ENCODE measurements around the gene KCNAB1. TPM values are rescaled to one million over a fixed set of nuclear protein-coding genes. Genes with fewer than 3 reads are reported as not detected.

Gene KCNAB1
- total RNA-seq, 1 experiment from 2014 or later, result not detected

- peaks cover 15 to 46% of the 10 kb centered on the region in 2 experiments for H3K36me3 ChIP-seq (ENCODE audit: control insufficient read depth in 1 of 2, insufficient read depth in 2 of 2, low read length in 2 of 2)
- H3K9me2 ChIP-seq (ENCODE audit: insufficient read depth), result no peaks in the 10 kb centered on the region
- H4K20me1 ChIP-seq (ENCODE audit: insufficient read depth), result no peaks in the 10 kb centered on the region
- DNase-seq (ENCODE audit: low read depth, low spot score) (no peak), ATAC-seq (no peak)
- H3K27ac ChIP-seq (ENCODE audit: low read depth, low read length), result no peak overlapping the region
- no peak overlapping the region for H3K4me3 ChIP-seq (replicated peaks in 1 of 2; ENCODE audit: low read depth in 1 of 2, low read length in 2 of 2)
- ChIA-PET CTCF (no interaction called here), RAD21 (ENCODE audit: low non-redundant PET in 1 of 2, low total read pairs in 2 of 2, uncharacterized antibody in 2 of 2, unreplicated experiment in 2 of 2) (no interaction called here), POLR2A (no interaction called here)
- TF ChIP-seq EGR1 (IDR thresholded peaks at IDR 0.05; ENCODE audit: low read depth), result no peak
- no peak for TF ChIP-seq CEBPB (IDR thresholded peaks at IDR 0.05; ENCODE audit: low read depth)
- TF ChIP-seq FOSL1 (IDR thresholded peaks at IDR 0.05; ENCODE audit: low read depth), result no peak
- no peak for TF ChIP-seq POLR2A (IDR thresholded peaks at IDR 0.05; ENCODE audit: borderline replicate concordance, extremely low read depth, insufficient read depth, insufficient read length)
- no peak for TF ChIP-seq ZFX (IDR thresholded peaks at IDR 0.05)
- no peak for TF ChIP-seq ELF1 (IDR thresholded peaks at IDR 0.05; ENCODE audit: borderline replicate concordance, low read depth)
- TF ChIP-seq TCF7L2 (IDR thresholded peaks at IDR 0.05; ENCODE audit: borderline replicate concordance, extremely low read depth, insufficient read depth, insufficient read length), result no peak
- TF ChIP-seq CBX3 (IDR thresholded peaks at IDR 0.05; ENCODE audit: low read depth), result no peak
- TF ChIP-seq MAX (IDR thresholded peaks at IDR 0.05), result no peak
- TF ChIP-seq ZNF274 (IDR thresholded peaks at IDR 0.05; ENCODE audit: low read depth, low read length), result no peak
- no peak for TF ChIP-seq SIN3A (IDR thresholded peaks at IDR 0.05; ENCODE audit: low read depth)
- TF ChIP-seq RAD21 (IDR thresholded peaks at IDR 0.05; ENCODE audit: low read depth), result no peak
- no peak for TF ChIP-seq POLR2AphosphoS5 (IDR thresholded peaks at IDR 0.05; ENCODE audit: low read depth, low read length)
- no peak for TF ChIP-seq SRF (IDR thresholded peaks at IDR 0.05; ENCODE audit: low read depth)
- TF ChIP-seq ZBTB33 (IDR thresholded peaks at IDR 0.05; ENCODE audit: extremely low read depth, insufficient replicate concordance, low read length), result no peak
- TF ChIP-seq YY1 (IDR thresholded peaks at IDR 0.05; ENCODE audit: extremely low read depth, insufficient replicate concordance, low read depth, low read length), result no peak
- no peak for TF ChIP-seq EZH2phosphoT487 (IDR thresholded peaks at IDR 0.05; ENCODE audit: borderline replicate concordance)
- no peak for TF ChIP-seq JUND (IDR thresholded peaks at IDR 0.05)
- no peak for TF ChIP-seq EZH2 (IDR thresholded peaks at IDR 0.05)
- no peak for TF ChIP-seq ATF3 (IDR thresholded peaks at IDR 0.05)
- H3K9me3 ChIP-seq (ENCODE audit: control insufficient read depth in 1 of 2, insufficient read depth in 1 of 2, low read depth in 1 of 2, low read length in 2 of 2), result no peaks in the 10 kb centered on the region
- no peak overlapping the region for H2AFZ ChIP-seq (ENCODE audit: low read depth, low read length, poor library complexity, severe bottlenecking)
- BruUV-seq (replicated peaks), result no TSS peak
- intact Hi-C loops (cut with micrococcal nuclease), result no loop called here
- peaks cover 3 to 22% of the 10 kb centered on the region in 2 experiments; a peak in 2 of 4 replicates for H3K4me1 ChIP-seq (ENCODE audit: control insufficient read depth in 1 of 2, insufficient read depth in 2 of 2, low read length in 2 of 2)
- peak overlapping the region; percentile 88; the same call in 1 of the 2 replicates for H3K4me2 ChIP-seq (ENCODE audit: low read length)
- H3K79me2 ChIP-seq (ENCODE audit: insufficient read depth, low read length), result peaks cover 69% of the 10 kb centered on the region
- no peaks in the 10 kb centered on the region for H3K27me3 ChIP-seq (ENCODE audit: insufficient read depth, low read length)
- H3K9ac ChIP-seq (ENCODE audit: low read length), result no peak overlapping the region; the same call in 1 of the 2 replicates
Measured at GRCh38 chr3:156552973-156553372, 432.6 kb downstream of the KCNAB1 start.

Measured in HCT116 (cell line).